Posterior cingulate gyrus (tissue), 11 donors: ENCODE data around the gene NRP1.

ENCODE experiments used
- DNase-seq, 10 donors: peaks; one replicate each; pipeline versions ENCODE4 v3.0.0 to v3.0.0-alpha.2; 2020 to 2021; ENCODE audit warnings: mixed read lengths in 3 of 10
- intact Hi-C: fragments of 100-400 bp; cut with DNase I; formaldehyde crosslinking; loops from one replicate; pipeline ENCODE4 v1.15.1; 2023

The NRP1 gene

GRCh38 chr10:33162248-33162575 lies 172.3 kb downstream of the NRP1 start:
- no peak for DNase-seq
- intact Hi-C loops = no loop called here

DNA sequence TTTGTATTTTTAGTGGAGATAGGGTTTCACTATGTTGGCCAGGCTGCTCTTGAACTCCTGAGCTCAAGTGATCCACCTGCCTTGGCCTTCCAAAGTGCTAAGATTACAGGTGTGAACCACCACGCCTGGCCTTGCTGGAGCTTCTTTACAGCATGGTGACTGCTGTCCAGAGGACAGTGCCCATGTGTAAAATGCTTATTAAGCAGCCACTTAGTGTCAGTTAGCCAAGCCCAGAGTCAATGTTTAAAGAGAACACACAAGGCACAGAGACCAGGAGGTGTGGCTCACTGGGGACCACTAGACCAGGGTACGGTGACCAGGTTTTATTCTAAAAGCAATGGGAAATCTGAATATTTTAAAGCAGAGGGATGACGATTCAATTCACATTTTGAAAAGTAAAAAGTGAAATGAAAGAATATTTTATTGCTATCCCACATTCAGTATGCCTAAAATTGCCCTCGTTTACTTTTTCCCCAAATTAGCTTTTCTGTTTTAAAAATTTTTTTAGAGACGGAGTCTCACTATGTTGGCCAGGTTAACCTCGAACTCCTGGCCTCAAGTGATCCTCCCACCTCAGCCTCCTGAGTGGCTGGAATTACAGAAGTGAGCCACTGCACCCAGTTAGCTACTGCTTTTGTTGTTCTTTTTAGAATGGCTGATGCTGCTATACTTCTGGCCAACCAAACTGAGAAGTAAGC lies 172.8 kb downstream of the NRP1 start:
- DNase-seq = no peak
- intact Hi-C loops = no loop called here

DNA sequence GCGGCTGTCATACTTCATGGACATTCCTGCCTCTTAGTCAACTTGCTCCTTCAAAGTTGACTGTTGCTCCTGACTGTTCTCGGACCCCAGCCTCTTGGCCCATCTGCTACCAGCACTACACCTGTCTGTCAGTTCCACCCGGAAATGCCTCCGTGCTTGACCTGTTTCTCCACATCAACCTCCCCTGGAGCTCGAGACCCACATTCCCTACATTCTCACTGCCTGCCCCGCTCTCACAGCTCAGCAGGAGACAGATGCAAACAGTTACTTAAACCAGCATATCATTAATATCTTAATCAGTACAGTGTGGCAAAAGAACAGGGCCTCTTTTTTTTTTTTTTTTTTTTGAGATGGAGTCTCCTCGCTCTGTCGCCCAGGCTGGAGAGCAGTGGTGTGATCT lies 174.3 kb downstream of the NRP1 start:
- intact Hi-C loops = no loop called here

GRCh38 chr10:33157103-33157502 lies 177.4 kb downstream of the NRP1 start:
- DNase-seq = no peak
- intact Hi-C loops = no loop called here

More for the DNA sequence above, 174.3 kb downstream of the NRP1 start:
- DNase-seq = no peak

- intact Hi-C loops = no loop called here
- DNase-seq = no peak
These were observed 178.5 kb downstream of the NRP1 start for GRCh38 chr10:33155720-33156638.

GRCh38 chr10:33154590-33154989 lies 179.9 kb downstream of the NRP1 start:
- DNase-seq = no peak
- intact Hi-C loops = no loop called here

- no peak for DNase-seq
- intact Hi-C loops = no loop called here
These were observed 180.5 kb downstream of the NRP1 start for GRCh38 chr10:33153968-33154327.

DNA sequence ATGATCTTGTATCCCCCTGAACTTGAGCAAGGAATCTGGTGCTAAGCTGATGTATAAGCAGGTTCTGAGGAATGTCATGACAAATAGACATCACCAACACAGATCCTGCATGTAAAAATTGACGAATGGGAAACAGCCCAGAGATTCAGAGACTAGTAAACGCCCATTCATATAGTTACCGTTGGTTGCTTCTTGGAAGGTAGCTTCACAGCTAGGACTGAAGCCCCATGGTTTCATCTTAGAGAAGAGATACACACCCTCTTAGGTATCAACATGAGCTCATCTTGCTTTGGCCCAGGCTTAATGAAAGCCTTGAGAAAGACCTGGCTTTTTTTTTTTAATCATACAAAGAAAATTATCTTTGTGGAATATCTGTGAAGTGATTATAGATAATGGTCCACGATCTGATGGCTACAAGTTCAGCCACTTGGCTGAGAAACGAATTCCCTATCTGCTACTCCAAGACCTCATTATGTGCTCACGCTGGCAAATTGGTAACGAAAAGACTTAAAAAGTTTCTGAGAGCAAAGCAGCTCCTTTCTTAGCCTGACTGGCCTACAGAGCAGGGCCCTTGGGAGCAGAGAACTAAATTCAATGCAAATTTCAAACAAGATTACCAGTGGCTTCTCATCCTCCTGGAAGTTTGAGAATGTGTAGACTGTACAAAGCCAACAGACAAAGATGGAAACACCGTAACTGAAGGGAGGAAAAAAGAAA lies 181.1 kb downstream of the NRP1 start:
- DNase-seq = no peak
- intact Hi-C loops = no loop called here

DNA sequence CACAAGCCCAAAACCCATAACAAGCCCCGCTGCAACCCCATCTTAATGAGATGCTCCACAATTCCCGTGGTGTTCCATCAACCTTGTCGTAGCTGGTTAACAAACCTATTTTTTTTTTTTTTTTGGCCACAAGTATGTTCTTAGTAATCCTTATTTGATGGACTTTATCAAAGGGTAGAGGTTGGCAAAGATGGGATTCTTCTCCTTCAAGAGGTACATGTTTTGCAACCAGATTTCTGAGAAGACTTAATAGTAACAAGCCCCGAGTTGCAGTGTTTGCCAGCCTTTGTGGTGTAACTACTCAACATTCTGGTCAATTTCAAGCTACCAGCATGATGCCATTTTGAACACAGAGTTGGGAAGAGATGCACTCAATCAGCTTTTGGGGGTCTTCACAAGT lies 181.7 kb downstream of the NRP1 start:
- DNase-seq = no peak
- intact Hi-C loops = no loop called here

DNA sequence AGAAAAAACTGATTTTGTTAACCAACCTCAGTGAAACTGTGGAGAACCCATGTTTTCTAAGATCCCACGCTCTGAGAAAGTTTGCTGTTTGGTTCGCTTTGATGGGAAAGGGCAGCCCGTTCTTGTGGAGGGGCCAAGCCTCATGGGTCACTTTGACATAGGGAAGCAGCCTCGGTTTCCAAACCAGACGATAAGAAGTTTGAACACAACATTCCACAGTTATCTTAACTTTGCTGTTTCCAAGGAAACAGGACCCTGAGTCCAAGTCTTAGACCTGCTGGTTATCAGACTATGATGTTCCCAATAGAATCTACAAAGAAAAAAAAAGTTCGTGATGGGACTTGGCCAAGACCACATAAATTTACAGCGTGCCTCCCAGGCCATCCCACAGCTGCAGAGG lies 182.3 kb downstream of the NRP1 start:
- DNase-seq = no peak
- intact Hi-C loops = no loop called here

DNA sequence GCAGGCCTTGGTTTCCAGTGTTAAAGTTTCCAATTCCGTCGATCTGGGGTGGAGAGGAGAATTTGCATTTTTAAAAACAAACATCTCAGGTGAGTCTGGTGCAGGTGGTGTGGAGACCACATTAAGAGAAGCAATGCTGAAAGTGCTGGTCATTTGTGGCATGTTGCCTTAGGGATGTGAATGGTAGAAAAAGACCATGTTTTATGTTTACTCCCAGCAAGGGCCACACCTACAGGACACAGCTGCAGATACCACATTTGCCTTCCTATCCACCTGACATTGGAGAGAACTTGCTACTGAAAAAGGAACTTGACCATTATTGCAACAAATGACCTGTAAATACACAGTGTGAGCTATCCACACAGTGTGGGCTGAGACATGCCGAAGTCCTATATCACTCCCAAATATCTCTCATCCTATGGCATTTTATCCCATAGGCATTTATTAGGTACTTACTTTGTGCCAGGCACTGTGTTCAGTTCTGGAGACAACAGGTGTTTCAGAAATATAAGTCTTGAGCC lies 183.1 kb downstream of the NRP1 start:
- DNase-seq = no peak
- intact Hi-C loops = no loop called here

DNA sequence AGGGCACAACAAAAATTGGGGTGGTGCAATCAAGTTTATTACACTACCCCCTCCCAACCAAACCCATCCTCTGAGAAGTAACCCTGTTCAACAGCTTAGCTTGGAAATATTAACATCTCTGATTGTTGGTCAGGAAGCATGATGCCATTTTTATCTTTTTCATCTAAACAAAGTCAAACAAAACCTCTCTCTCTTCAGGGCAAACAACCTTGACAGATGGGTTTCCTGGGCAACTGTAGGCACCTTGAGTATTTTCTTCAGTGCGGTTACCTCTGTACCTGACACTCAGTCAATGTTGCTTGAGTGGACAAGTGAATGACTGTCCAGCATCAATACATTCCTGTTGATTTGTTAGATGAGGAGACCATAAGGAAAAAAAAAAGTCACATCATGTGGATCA lies 183.6 kb downstream of the NRP1 start:
- intact Hi-C loops = no loop called here
- DNase-seq = no peak

DNA sequence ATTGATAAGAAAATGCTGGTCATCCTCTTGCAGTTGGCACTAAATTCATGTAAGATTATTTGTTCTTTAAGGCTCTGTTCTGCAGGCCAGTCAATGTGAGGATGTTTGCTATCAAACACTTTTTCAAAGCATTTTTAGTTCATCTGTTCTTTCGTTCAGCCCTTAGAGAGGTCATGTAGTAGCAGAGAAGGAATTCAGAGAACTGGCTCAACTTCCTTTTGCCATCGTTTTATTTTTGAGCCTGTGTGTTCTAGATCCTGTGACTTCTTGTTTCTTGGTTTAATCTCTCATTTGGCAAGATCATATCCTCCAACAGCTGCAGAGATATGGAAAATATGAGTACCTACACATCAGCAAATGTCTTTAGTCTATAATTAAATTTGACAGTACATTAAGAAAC lies 184.3 kb downstream of the NRP1 start:
- intact Hi-C loops = no loop called here
- no peak for DNase-seq

DNA sequence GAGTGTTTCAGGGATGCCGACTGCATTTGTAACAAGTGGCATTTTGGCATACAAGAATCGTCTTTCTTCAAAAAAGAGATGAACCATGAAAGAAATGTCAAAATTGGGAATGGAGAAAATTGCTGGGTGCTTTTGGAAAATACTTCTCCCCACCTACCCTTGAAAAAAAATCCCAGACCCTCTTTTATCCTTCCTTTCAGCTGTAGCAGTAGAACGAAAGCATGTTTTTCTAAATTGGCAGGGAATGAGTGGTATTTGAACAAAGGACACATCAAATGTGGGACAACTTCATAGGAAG lies 187.5 kb downstream of the NRP1 start:
- no peak for DNase-seq
- intact Hi-C loops = no loop called here

DNA sequence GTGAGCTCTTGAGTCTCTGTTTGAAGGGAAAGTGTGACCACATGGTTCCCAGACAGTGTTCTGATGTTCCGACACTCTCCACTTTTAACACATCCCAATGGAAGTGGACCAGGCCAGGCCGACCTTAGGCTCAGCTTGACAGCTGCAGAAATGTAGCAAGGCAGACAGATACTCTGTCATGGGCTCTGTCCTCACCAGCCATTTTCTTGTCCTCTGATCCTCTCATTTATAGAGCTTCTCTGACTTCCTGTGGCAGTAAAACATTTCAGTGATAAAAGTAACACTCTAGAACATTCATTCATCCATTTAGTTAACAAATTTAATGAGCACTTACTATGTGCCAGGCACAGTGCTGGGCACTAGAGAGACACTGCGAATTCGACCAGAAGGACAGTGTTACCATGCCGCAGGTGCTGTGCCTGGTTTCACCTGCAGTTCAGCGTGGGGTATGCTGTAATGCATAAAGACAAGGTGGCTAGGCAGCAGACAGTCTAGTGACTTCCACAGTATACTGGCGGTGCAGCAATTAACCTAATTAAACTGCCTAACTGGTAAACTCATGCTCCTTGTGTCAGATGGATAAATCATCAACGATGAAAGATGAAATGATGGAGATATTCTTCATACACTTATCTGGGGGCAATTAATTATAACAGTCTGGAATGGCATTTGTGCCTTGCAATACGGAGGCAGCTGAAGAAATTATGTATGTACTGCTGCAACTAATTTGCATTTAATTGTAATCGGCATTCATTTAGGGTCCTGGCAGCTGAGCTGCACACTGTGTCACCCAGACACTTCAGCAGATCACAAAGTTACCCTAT lies 188.1 kb downstream of the NRP1 start:
- intact Hi-C loops = no loop called here
- DNase-seq = no peak

- intact Hi-C loops = no loop called here
- no peak for DNase-seq
These were observed 188.8 kb downstream of the NRP1 start for GRCh38 chr10:33145451-33146188.

DNA sequence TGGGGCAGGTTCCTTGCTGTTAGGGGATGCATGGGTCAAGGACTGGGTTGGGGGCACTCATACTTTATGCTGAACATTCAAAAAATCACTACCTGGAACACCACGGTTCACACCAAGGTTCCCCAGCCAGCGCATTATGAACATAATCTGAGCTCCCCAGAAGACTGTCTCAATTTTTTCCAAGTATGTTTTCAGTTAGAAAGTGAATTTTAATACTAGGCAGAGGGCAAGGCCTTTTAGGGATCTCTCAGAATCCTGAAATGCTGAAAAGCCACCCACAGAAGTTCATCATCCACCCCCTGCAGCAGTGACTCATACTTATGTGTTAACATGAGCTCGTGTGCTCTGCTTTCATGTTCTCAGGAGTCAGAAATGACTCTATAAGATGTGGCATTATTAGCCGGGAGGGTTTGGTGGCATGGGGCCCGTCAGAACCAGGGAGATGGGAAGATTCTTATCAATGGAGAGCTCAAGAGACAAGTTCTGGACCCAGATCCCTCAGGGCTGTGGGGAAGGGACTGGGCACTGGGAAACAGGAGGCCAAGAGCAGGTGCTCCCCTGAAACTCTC lies 191.2 kb downstream of the NRP1 start:
- no peak for DNase-seq
- intact Hi-C loops = no loop called here

DNA sequence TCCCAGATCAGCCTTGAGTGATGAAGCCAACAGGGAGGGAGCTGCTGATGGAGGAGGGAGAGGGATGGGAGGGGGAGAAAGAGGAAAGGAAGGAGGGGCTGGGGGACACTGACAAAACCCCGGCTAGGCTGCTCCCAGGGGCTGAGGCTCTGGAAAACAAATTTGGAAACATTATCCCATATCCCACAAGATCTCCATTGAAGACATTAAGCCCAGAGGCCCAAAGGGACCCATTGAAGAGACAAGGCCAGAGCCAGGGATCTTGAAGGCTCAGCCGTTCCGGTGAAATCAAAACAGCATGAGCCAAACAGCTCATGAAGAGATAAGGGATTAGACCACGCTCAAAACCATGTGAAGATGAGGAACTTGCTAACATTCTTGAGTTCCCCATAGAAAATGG lies 192.2 kb downstream of the NRP1 start:
- intact Hi-C loops = no loop called here
- no peak for DNase-seq

DNA sequence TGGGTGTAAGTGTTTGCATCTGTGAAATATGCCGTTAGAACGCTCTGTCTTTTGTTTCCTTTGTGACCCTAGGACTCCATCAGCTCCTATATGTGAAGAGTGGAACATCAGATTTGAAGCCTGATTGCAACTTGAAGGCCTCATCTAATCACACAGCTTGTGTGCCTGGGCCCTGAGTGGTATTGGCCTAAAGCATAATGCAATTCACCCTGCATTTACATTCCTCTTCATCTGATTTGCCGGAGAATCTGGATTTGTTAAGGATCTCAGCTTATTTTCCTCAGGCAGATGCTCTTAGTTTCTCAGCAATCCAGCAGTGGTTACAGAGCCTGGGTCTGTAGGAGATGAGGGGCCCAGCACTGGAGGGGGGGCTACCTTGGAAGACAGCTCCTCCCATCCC lies 193.2 kb downstream of the NRP1 start:
- no peak for DNase-seq
- intact Hi-C loops = no loop called here

DNA sequence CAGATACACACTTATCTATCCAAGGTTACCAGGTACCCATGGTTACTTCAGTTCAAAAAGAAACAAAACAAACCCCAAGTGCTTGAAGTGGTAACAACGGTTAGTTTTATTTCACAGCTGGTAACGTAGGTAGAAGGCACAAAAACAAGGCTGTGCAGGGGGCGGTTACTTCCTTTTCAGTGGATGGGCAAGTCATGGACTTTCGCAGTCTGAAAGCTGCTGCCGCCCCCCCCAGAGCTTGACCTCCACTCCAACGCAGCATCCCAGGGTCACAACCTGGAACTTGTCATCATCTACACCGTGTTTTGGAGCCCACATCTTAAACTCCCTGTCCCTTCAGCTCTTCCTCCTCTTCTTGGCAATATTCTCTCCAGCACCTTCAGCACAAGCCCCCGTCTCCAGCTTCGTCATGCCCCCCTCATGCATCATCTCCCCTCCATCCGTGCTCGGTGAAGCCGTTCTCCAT lies 195.3 kb downstream of the NRP1 start:
- intact Hi-C loops = no loop called here
- DNase-seq = no peak
